OCI-LY7 (cell line): Measurements from ENCODE around the gene TMEM50A.
"Not testable (repeated sequence)": the region's sequence is repeated elsewhere in the genome, so short reads cannot be mapped to it uniquely, and the experiment has no call there.

Experiments used
- EZH2phosphoT487 ChIP-seq: fragments of 200-600 bp; sonication (generic); IDR thresholded peaks from 2 replicates; pipeline ENCODE4 v1.6.1; 2018; ENCODE audit warnings: low read depth, borderline replicate concordance, mild to moderate bottlenecking, mixed run types, antibody characterized with exemption, low read length, moderate library complexity, mixed read lengths
- TF ChIP-seq, protein P1 (sequence below): fragments of 200-600 bp; sonication (generic); conservative IDR thresholded peaks from 2 replicates; pipeline ENCODE4 v1.5.1; 2014; ENCODE audit warnings: mild to moderate bottlenecking, antibody characterized with exemption, low read length, moderate library complexity, mixed read lengths

DNA sequence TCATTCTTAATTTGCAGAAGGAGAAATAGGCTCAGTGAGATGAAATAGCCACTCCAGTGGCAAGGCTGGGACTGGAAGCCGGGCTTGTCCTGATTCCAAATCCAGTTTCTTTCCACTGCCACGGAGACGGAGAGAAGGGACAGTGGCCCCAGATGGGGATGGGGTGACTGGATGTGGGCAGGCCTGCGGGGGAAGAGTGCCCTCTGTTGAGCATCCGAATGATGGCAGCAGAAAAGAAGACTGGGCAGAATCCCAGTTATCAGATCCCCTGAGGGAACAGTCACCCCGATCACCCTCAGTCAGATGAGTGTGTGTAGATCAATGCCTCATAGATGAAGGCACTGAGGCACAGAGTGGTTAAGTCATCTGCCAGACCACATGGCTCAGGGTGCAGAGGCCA, 48.1 kb upstream of the TMEM50A start:
- TF ChIP-seq, protein P1, sequence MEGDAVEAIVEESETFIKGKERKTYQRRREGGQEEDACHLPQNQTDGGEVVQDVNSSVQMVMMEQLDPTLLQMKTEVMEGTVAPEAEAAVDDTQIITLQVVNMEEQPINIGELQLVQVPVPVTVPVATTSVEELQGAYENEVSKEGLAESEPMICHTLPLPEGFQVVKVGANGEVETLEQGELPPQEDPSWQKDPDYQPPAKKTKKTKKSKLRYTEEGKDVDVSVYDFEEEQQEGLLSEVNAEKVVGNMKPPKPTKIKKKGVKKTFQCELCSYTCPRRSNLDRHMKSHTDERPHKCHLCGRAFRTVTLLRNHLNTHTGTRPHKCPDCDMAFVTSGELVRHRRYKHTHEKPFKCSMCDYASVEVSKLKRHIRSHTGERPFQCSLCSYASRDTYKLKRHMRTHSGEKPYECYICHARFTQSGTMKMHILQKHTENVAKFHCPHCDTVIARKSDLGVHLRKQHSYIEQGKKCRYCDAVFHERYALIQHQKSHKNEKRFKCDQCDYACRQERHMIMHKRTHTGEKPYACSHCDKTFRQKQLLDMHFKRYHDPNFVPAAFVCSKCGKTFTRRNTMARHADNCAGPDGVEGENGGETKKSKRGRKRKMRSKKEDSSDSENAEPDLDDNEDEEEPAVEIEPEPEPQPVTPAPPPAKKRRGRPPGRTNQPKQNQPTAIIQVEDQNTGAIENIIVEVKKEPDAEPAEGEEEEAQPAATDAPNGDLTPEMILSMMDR: 0 out of 2 replicates have a peak, but pooled peaks have one; percentile 22
- not testable (repeated sequence) for TF ChIP-seq EZH2phosphoT487
